Activated naive CD8-positive, alpha-beta T cell treated with anti-CD3 and anti-CD28 coated beads for 36 hours (primary cell): ENCODE data around the gene PLP2. TPM values are rescaled to one million over a fixed set of nuclear protein-coding genes. Genes with fewer than 3 reads are reported as not detected.
A peak's percentile ranks its signal among the peaks of the same experiment; 100 is the strongest.

Source experiments
- DNase-seq: peaks from one replicate; pipeline ENCODE4 v3.0.0; 2021
- H3K27ac Mint-ChIP-seq: one replicate; pipeline ENCODE4 v1.8.0; 2022; ENCODE audit warnings: mild to moderate bottlenecking, moderate library complexity, mixed read lengths
- H3K27me3 Mint-ChIP-seq: one replicate; pipeline ENCODE4 v1.8.0; 2022; ENCODE audit warnings: mild to moderate bottlenecking, mixed read lengths
- H3K36me3 Mint-ChIP-seq: one replicate; pipeline ENCODE4 v1.8.0; 2021; ENCODE audit warnings: mild to moderate bottlenecking, mixed read lengths
- H3K4me1 Mint-ChIP-seq: one replicate; pipeline ENCODE4 v1.8.0; 2021; ENCODE audit warnings: mixed read lengths
- H3K4me3 Mint-ChIP-seq: one replicate; pipeline ENCODE4 v1.8.0; 2022; ENCODE audit warnings: mild to moderate bottlenecking, moderate library complexity, mixed read lengths
- H3K9me3 Mint-ChIP-seq: one replicate; pipeline ENCODE4 v1.8.0; 2022; ENCODE audit warnings: mixed read lengths
- total RNA-seq, 2 experiments: library from RNA; stranded (reverse); gene quantifications; one replicate each; pipeline ENCODE4 v1.2.3, GENCODE V29; 2021

The PLP2 gene
- total RNA-seq, 2 experiments from 2014 or later, result 46.8 to 48.2 TPM

- no peak for DNase-seq
- Mint-ChIP-seq H3K9me3 (no peaks in the 10 kb centered on the region), H3K27ac (no peak overlapping the region), H3K27me3 (no peaks in the 10 kb centered on the region), H3K4me1 (peaks cover 3% of the 10 kb centered on the region), H3K36me3 (no peaks in the 10 kb centered on the region), H3K4me3 (no peak overlapping the region)
Observed at GRCh38 chrX:49205443-49205842, 33.7 kb downstream of the PLP2 start.

GRCh38 chrX:49206543-49206942 is 34.8 kb downstream of the PLP2 start:
- Mint-ChIP-seq H3K4me3 (no peak overlapping the region), H3K4me1 (no peaks in the 10 kb centered on the region), H3K9me3 (no peaks in the 10 kb centered on the region), H3K27me3 (no peaks in the 10 kb centered on the region), H3K27ac (no peak overlapping the region), H3K36me3 (no peaks in the 10 kb centered on the region)
- no peak for DNase-seq

- H3K27ac Mint-ChIP-seq, result no peak overlapping the region
- H3K9me3 Mint-ChIP-seq, result no peaks in the 10 kb centered on the region
- DNase-seq, result no peak
- no peaks in the 10 kb centered on the region for H3K4me1 Mint-ChIP-seq
- H3K27me3 Mint-ChIP-seq, result no peaks in the 10 kb centered on the region
- H3K4me3 Mint-ChIP-seq, result no peak overlapping the region
- no peaks in the 10 kb centered on the region for H3K36me3 Mint-ChIP-seq
Observed at GRCh38 chrX:49208399-49208798, 36.7 kb downstream of the PLP2 start.

- Mint-ChIP-seq H3K27ac (no peak overlapping the region), H3K27me3 (no peaks in the 10 kb centered on the region), H3K9me3 (no peaks in the 10 kb centered on the region), H3K36me3 (no peaks in the 10 kb centered on the region), H3K4me1 (no peaks in the 10 kb centered on the region), H3K4me3 (peak overlapping the region; percentile 40)
- peak; percentile 27 for DNase-seq
Observed at GRCh38 chrX:49209434-49210251, 37.9 kb downstream of the PLP2 start.

GRCh38 chrX:49210406-49210805 is 38.7 kb downstream of the PLP2 start:
- no peak for DNase-seq
- Mint-ChIP-seq H3K27me3 (no peaks in the 10 kb centered on the region), H3K36me3 (no peaks in the 10 kb centered on the region), H3K4me1 (no peaks in the 10 kb centered on the region), H3K27ac (no peak overlapping the region), H3K9me3 (no peaks in the 10 kb centered on the region), H3K4me3 (no peak overlapping the region)

GRCh38 chrX:49211074-49211473 is 39.4 kb downstream of the PLP2 start:
- Mint-ChIP-seq H3K36me3 (no peaks in the 10 kb centered on the region), H3K4me3 (no peak overlapping the region)

GRCh38 chrX:49212209-49212608 is 40.5 kb downstream of the PLP2 start:
- H3K36me3 Mint-ChIP-seq, result no peaks in the 10 kb centered on the region
- no peak overlapping the region for H3K4me3 Mint-ChIP-seq
- no peak for DNase-seq
- H3K27ac Mint-ChIP-seq, result no peak overlapping the region
- H3K27me3 Mint-ChIP-seq, result no peaks in the 10 kb centered on the region
- H3K9me3 Mint-ChIP-seq, result no peaks in the 10 kb centered on the region
- no peaks in the 10 kb centered on the region for H3K4me1 Mint-ChIP-seq

More at GRCh38 chrX:49211074-49211473, 39.4 kb downstream of the PLP2 start:
- Mint-ChIP-seq H3K27ac (no peak overlapping the region), H3K27me3 (no peaks in the 10 kb centered on the region), H3K9me3 (no peaks in the 10 kb centered on the region), H3K4me1 (no peaks in the 10 kb centered on the region)
- DNase-seq, result no peak

- H3K4me3 Mint-ChIP-seq, result no peak overlapping the region
- H3K4me1 Mint-ChIP-seq, result no peaks in the 10 kb centered on the region
- DNase-seq, result no peak
- H3K27ac Mint-ChIP-seq, result no peak overlapping the region
- no peaks in the 10 kb centered on the region for H3K9me3 Mint-ChIP-seq
- no peaks in the 10 kb centered on the region for H3K36me3 Mint-ChIP-seq
- no peaks in the 10 kb centered on the region for H3K27me3 Mint-ChIP-seq
Observed at GRCh38 chrX:49212861-49213260, 41.2 kb downstream of the PLP2 start.

- Mint-ChIP-seq H3K4me1 (no peaks in the 10 kb centered on the region), H3K27ac (no peak overlapping the region), H3K4me3 (no peak overlapping the region), H3K9me3 (no peaks in the 10 kb centered on the region), H3K36me3 (no peaks in the 10 kb centered on the region), H3K27me3 (no peaks in the 10 kb centered on the region)
- DNase-seq, result no peak
Observed at GRCh38 chrX:49214416-49214815, 42.7 kb downstream of the PLP2 start.

- no peak for DNase-seq
- Mint-ChIP-seq H3K4me3 (no peak overlapping the region), H3K9me3 (no peaks in the 10 kb centered on the region), H3K27ac (no peak overlapping the region), H3K4me1 (no peaks in the 10 kb centered on the region), H3K27me3 (no peaks in the 10 kb centered on the region), H3K36me3 (peaks cover 2% of the 10 kb centered on the region)
Observed at GRCh38 chrX:49214996-49215526, 43.4 kb downstream of the PLP2 start.

GRCh38 chrX:49220100-49220499 is 48.4 kb downstream of the PLP2 start:
- Mint-ChIP-seq H3K27me3 (peaks cover 4% of the 10 kb centered on the region), H3K4me3 (no peak overlapping the region), H3K36me3 (peaks cover 2% of the 10 kb centered on the region), H3K9me3 (no peaks in the 10 kb centered on the region), H3K4me1 (no peaks in the 10 kb centered on the region), H3K27ac (no peak overlapping the region)
- DNase-seq, result no peak

- Mint-ChIP-seq H3K27ac (no peak overlapping the region), H3K27me3 (peaks cover 8% of the 10 kb centered on the region), H3K9me3 (no peaks in the 10 kb centered on the region), H3K4me1 (no peaks in the 10 kb centered on the region), H3K36me3 (peaks cover 2% of the 10 kb centered on the region), H3K4me3 (no peak overlapping the region)
- no peak for DNase-seq
Observed at GRCh38 chrX:49221868-49222267, 50.2 kb downstream of the PLP2 start.

Other genes starting within 250 kb of the PLP2 start
- gene OTUD5, start 214.3 kb upstream of the PLP2 start, total RNA-seq, result 10 to 100 TPM; 57.3 to 59.5 TPM
- 1 to 10 TPM; 1.2 to 1.3 TPM for gene KCND1, start 200.1 kb upstream of the PLP2 start, total RNA-seq
- gene GRIPAP1, start 169.6 kb upstream of the PLP2 start, total RNA-seq, result 10 to 100 TPM; 53.7 to 54.3 TPM
- gene TFE3, start 128.5 kb upstream of the PLP2 start, total RNA-seq, result 10 to 100 TPM; 21.0 to 23.3 TPM
- gene CCDC120, start 112.9 kb upstream of the PLP2 start, total RNA-seq, result 1 to 10 TPM; 3.7 to 4.3 TPM
- 10 to 100 TPM; 10.1 to 11.9 TPM for gene PRAF2, start 97.9 kb upstream of the PLP2 start, total RNA-seq
- gene WDR45, start 92.0 kb upstream of the PLP2 start, total RNA-seq, result 10 to 100 TPM; 23.7 to 31.1 TPM
- 10 to 100 TPM; 19.9 to 20.0 TPM for gene GPKOW, start 48.2 kb upstream of the PLP2 start, total RNA-seq
- under 1 TPM; 0.47 to 0.88 TPM for gene MAGIX, start 9.1 kb upstream of the PLP2 start, total RNA-seq
- gene PRICKLE3, start 14.5 kb downstream of the PLP2 start, total RNA-seq, result 10 to 100 TPM; 16.3 to 16.7 TPM
- 1 to 10 TPM; 4.4 to 4.6 TPM for gene SYP, start 28.3 kb downstream of the PLP2 start, total RNA-seq
- gene CACNA1F, start 61.4 kb downstream of the PLP2 start, total RNA-seq, result under 1 TPM; 0.72 to 0.85 TPM
- 10 to 100 TPM; 18.3 to 18.9 TPM for gene CCDC22, start 63.6 kb downstream of the PLP2 start, total RNA-seq
- 10 to 100 TPM; 11.2 to 11.9 TPM for gene FOXP3, start 92.8 kb downstream of the PLP2 start, total RNA-seq
- gene PPP1R3F, start 97.9 kb downstream of the PLP2 start, total RNA-seq, result 1 to 10 TPM; 2.1 to 2.5 TPM
- not detected for gene GAGE10, start 131.7 kb downstream of the PLP2 start, total RNA-seq
- gene GAGE12J, start 150.1 kb downstream of the PLP2 start, total RNA-seq, result not detected
- not detected for gene GAGE13, start 159.7 kb downstream of the PLP2 start, total RNA-seq